Measurements from ENCODE around the gene GALNTL6. TPM values are rescaled to one million over a fixed set of nuclear protein-coding genes. Genes with fewer than 3 reads are reported as not detected.

Gene GALNTL6
- total and polyA plus RNA-seq, 2 donors (not counting 3 experiments of a cell fraction or from before 2014, with no cell fraction given): not detected

DNA sequence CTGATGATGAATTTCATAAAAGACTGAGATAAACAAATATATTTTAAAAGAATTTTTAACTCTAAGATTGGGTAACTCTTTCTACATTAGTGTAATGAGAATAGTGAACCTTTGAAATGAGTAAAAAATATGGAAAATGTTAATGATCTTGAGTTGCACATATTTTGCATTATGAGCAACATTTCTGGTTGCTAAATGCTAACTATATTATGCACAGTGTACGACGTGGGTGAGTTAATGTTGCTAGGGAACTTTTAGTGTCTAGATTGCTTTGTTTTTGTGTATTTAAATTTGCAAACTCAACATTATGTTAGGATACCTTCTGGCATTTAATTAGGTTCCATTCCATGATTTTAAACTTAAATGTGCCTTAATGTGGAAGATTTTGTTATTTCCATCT is 742.5 kb downstream of the GALNTL6 start:
- DNase-seq (ENCODE audit: low read depth, low spot score) (no peak), FAIRE-seq (no peak)
- Histone ChIP-seq H4K20me1 (replicated peaks; ENCODE audit: control insufficient read depth, extremely low read depth, insufficient read depth, low read length) (no peaks in the 10 kb centered on the region), H2AFZ (ENCODE audit: low read depth, low read length) (no peak overlapping the region), H3K4me3 (replicated peaks in 1 of 3; ENCODE audit: insufficient read depth in 1 of 3, low read depth in 1 of 3, low read length in 3 of 3) (no peak overlapping the region), H3K36me3 (ENCODE audit: control insufficient read depth in 2 of 2, extremely low read depth in 1 of 2, insufficient read depth in 2 of 2, low read length in 2 of 2) (no peaks in the 10 kb centered on the region), H3K79me2 (ENCODE audit: control insufficient read depth, insufficient read depth, low read length) (no peaks in the 10 kb centered on the region), H3K4me1 (ENCODE audit: control insufficient read depth, extremely low read depth, insufficient read depth, low read length) (no peaks in the 10 kb centered on the region), H3K4me2 (ENCODE audit: insufficient read depth, low read length) (no peak overlapping the region), H3K9me1 (replicated peaks; ENCODE audit: control insufficient read depth, extremely low read depth, insufficient read depth, low read length) (no peaks in the 10 kb centered on the region), H3K9ac (replicated peaks; ENCODE audit: extremely low read depth, insufficient read depth, low read length) (no peak overlapping the region), H3K27ac (ENCODE audit: insufficient read depth, low read depth, low read length) (no peak overlapping the region), H3K9me3 (replicated peaks; ENCODE audit: control insufficient read depth, insufficient read depth, low read length) (no peaks in the 10 kb centered on the region), H3K27me3 (ENCODE audit: control insufficient read depth in 2 of 2, insufficient read depth in 2 of 2, low read length in 2 of 2) (no peaks in the 10 kb centered on the region)
- intact Hi-C loops (cut with micrococcal nuclease): no loop called here
- dilution Hi-C loops (cut with MboI; ENCODE audit: extremely low pct_ligation_motif_present, low sequenced_read_pairs): no loop called here
- TF ChIP-seq POLR2AphosphoS5 (IDR thresholded peaks at IDR 0.05; ENCODE audit: insufficient read depth, low read depth, low read length): no peak
- no peak for TF ChIP-seq MYC (IDR thresholded peaks at IDR 0.05; ENCODE audit: low read depth, low read length)
- TF ChIP-seq POLR2A (IDR thresholded peaks at IDR 0.05; ENCODE audit: low read depth, low read length): no peak
- TF ChIP-seq JUN (IDR thresholded peaks at IDR 0.05; ENCODE audit: borderline replicate concordance, insufficient read depth, insufficient read length, low read depth): no peak
- no peak for TF ChIP-seq EZH2 (IDR thresholded peaks at IDR 0.05; ENCODE audit: borderline replicate concordance, low read depth, low read length, severe bottlenecking)
- TF ChIP-seq GATA2 (IDR thresholded peaks at IDR 0.05; ENCODE audit: insufficient read depth, insufficient read length, low read depth, low read length): no peak
- TF ChIP-seq, protein P1, sequence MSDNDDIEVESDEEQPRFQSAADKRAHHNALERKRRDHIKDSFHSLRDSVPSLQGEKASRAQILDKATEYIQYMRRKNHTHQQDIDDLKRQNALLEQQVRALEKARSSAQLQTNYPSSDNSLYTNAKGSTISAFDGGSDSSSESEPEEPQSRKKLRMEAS (IDR thresholded peaks at IDR 0.05; ENCODE audit: insufficient read depth, insufficient read length): no peak
- no peak for TF ChIP-seq CTCF (IDR thresholded peaks at IDR 0.05; ENCODE audit: extremely low read depth in 1 of 2, insufficient read depth in 1 of 2, low read depth in 1 of 2, low read length in 2 of 2)
- no peak for TF ChIP-seq FOS (IDR thresholded peaks at IDR 0.05; ENCODE audit: borderline replicate concordance, insufficient read depth, low read length)
- ChIA-PET CTCF (no interaction called here), POLR2A (no interaction called here)
- BruUV-seq (replicated peaks): no TSS peak

Measured in endothelial cell of umbilical vein (primary cell).